AG08395 (cell line): ENCODE results near the gene PRPF19.
A peak's percentile ranks its signal among the peaks of the same experiment; 100 is the strongest.

Experiments
- DNase-seq: peaks from one replicate; pipeline ENCODE4 v3.0.0; 2012; ENCODE audit warnings: mixed read lengths, low spot score

The PRPF19 gene

GRCh38 chr11:60906132-60906972 lies at the start of gene PRPF19:
Gene PRPF19 (minus strand): TSS chr11:60906585. CDS start chr11:60906382, 203 bp downstream.
- DNase-seq, result peak; percentile 98

GRCh38 chr11:60955571-60955970 lies 49.2 kb upstream of the PRPF19 start:
- no peak for DNase-seq

GRCh38 chr11:60954421-60954820 lies 48.0 kb upstream of the PRPF19 start:
- DNase-seq, result no peak

- DNase-seq, result no peak
These were observed 47.4 kb upstream of the PRPF19 start for GRCh38 chr11:60953781-60954180.

GRCh38 chr11:60952742-60953170 lies 46.4 kb upstream of the PRPF19 start:
- no peak for DNase-seq

GRCh38 chr11:60951904-60952741 lies 45.7 kb upstream of the PRPF19 start, which contains the start of gene SLC15A3:
Gene SLC15A3 (minus strand): TSS chr11:60952176. CDS start chr11:60951551, 625 bp downstream.
- DNase-seq, result peak; percentile 52

- DNase-seq, result no peak
These were observed 45.2 kb upstream of the PRPF19 start for GRCh38 chr11:60951606-60951903.

- DNase-seq, result no peak
These were observed 44.7 kb upstream of the PRPF19 start for GRCh38 chr11:60950933-60951605.

GRCh38 chr11:60950024-60950423 lies 43.6 kb upstream of the PRPF19 start:
- DNase-seq, result no peak

- DNase-seq, result no peak
These were observed 41.9 kb upstream of the PRPF19 start for GRCh38 chr11:60948250-60948649.

GRCh38 chr11:60947700-60948099 lies 41.3 kb upstream of the PRPF19 start:
- DNase-seq, result no peak

- DNase-seq, result no peak
These were observed 40.3 kb upstream of the PRPF19 start for GRCh38 chr11:60946601-60947264.

- DNase-seq, result no peak
These were observed 38.9 kb upstream of the PRPF19 start for GRCh38 chr11:60945295-60945667.

GRCh38 chr11:60944490-60945294 lies 38.3 kb upstream of the PRPF19 start:
- no peak for DNase-seq

- DNase-seq, result no peak
These were observed 36.7 kb upstream of the PRPF19 start for GRCh38 chr11:60942970-60943565.

- DNase-seq, result no peak
These were observed 35.8 kb upstream of the PRPF19 start for GRCh38 chr11:60942219-60942618.

GRCh38 chr11:60941371-60942119 lies 35.2 kb upstream of the PRPF19 start:
- no peak for DNase-seq

- DNase-seq, result no peak
These were observed 33.5 kb upstream of the PRPF19 start for GRCh38 chr11:60939855-60940254.

GRCh38 chr11:60939301-60939700 lies 32.9 kb upstream of the PRPF19 start:
- DNase-seq, result no peak

- DNase-seq, result no peak
These were observed 32.1 kb upstream of the PRPF19 start for GRCh38 chr11:60938500-60938899.
